DND-41 (cell line): ENCODE measurements around the gene CLCN3.

ENCODE experiments used
- ATAC-seq: fragments of 200-7000 bp; cut with Tn5 transposase; 3 replicates; pipeline ENCODE4 v1.9.1; 2021; ENCODE audit warnings: low read depth; ENCODE audit not compliant: insufficient read depth
- DNase-seq: peaks from one replicate; pipeline ENCODE4 v3.0.0-alpha.2; 2020
- H2AFZ ChIP-seq: 2 replicates; pipeline ENCODE4 v1.6.0; 2012; ENCODE audit warnings: low read depth, low read length
- H3K27ac ChIP-seq: 2 replicates; pipeline ENCODE4 v1.5.1; 2012; ENCODE audit warnings: low read length, inconsistent platforms
- H3K27me3 ChIP-seq: fragments of 200-600 bp; sonication (generic); 2 replicates; pipeline ENCODE4 v1.6.0; 2012; ENCODE audit warnings: low read length, mild to moderate bottlenecking, inconsistent platforms; ENCODE audit not compliant: insufficient read depth, poor library complexity
- H3K36me3 ChIP-seq: 2 replicates; pipeline ENCODE4 v1.5.1; 2012; ENCODE audit warnings: low read length, inconsistent platforms; ENCODE audit not compliant: insufficient read depth
- H3K4me1 ChIP-seq: 2 replicates; pipeline ENCODE4 v1.5.1; 2012; ENCODE audit warnings: mild to moderate bottlenecking, low read length; ENCODE audit not compliant: insufficient read depth
- H3K4me2 ChIP-seq: 2 replicates; pipeline ENCODE4 v1.6.0; 2012; ENCODE audit warnings: mild to moderate bottlenecking, moderate library complexity, low read length, inconsistent platforms; ENCODE audit not compliant: insufficient read depth
- H3K4me3 ChIP-seq, 2 experiments: fragments of 200-600 bp in 1 of 2; shearing (Covaris generic) in 1 of 2; 2 replicates each; pipeline ENCODE4 v1.5.1; 2012 to 2016; ENCODE audit warnings: inconsistent platforms in 2 of 2, low read length in 2 of 2, mild to moderate bottlenecking in 2 of 2, low read depth in 1 of 2, moderate library complexity in 1 of 2
- H3K79me2 ChIP-seq: 2 replicates; pipeline ENCODE4 v1.6.0; 2012; ENCODE audit warnings: low read length, inconsistent platforms; ENCODE audit not compliant: insufficient read depth
- H3K9ac ChIP-seq: 2 replicates; pipeline ENCODE4 v1.6.0; 2012; ENCODE audit warnings: low read depth, mild to moderate bottlenecking, inconsistent platforms, low read length, moderate library complexity
- H3K9me3 ChIP-seq: 2 replicates; pipeline ENCODE4 v1.5.1; 2012; ENCODE audit warnings: low read length, moderate library complexity, mild to moderate bottlenecking, inconsistent platforms; ENCODE audit not compliant: insufficient read depth, severe bottlenecking
- H4K20me1 ChIP-seq: 2 replicates; pipeline ENCODE4 v1.6.0; 2012; ENCODE audit warnings: low read length; ENCODE audit not compliant: insufficient read depth
- CTCF ChIP-seq: IDR thresholded peaks from 2 replicates; pipeline ENCODE4 v1.5.1; 2012; ENCODE audit warnings: borderline replicate concordance, low read length, moderate library complexity, mild to moderate bottlenecking; ENCODE audit not compliant: poor library complexity, severe bottlenecking; ENCODE audit errors: extremely low read depth
- EZH2 ChIP-seq: IDR thresholded peaks from 3 replicates; pipeline ENCODE4 v1.6.1; 2012; ENCODE audit warnings: borderline replicate concordance, low read depth, mild to moderate bottlenecking, moderate library complexity, low read length, inconsistent platforms; ENCODE audit not compliant: severe bottlenecking

CLCN3 gene

GRCh38 chr4:169662206-169662605, 41.8 kb downstream of the CLCN3 start:
- H3K4me1 ChIP-seq, result peaks cover 56% of the 10 kb centered on the region
- H3K9ac ChIP-seq, result no peak overlapping the region
- no peaks in the 10 kb centered on the region for H4K20me1 ChIP-seq
- no peak overlapping the region for H3K4me3 ChIP-seq
- H3K4me2 ChIP-seq, result no peak overlapping the region; the same call in 1 of the 2 replicates
- no peak overlapping the region for H2AFZ ChIP-seq
- peaks cover 8% of the 10 kb centered on the region for H3K9me3 ChIP-seq
- no peaks in the 10 kb centered on the region for H3K27me3 ChIP-seq
- TF ChIP-seq EZH2 (no peak), CTCF (no peak)
- DNase-seq, result no peak
- H3K27ac ChIP-seq, result no peak overlapping the region
- peaks cover 17% of the 10 kb centered on the region for H3K79me2 ChIP-seq
- ATAC-seq, result no peak
- peaks cover 7% of the 10 kb centered on the region; the same call in 1 of the 2 replicates for H3K36me3 ChIP-seq

GRCh38 chr4:169663402-169663801, 43.0 kb downstream of the CLCN3 start:
- Histone ChIP-seq H3K4me3 (no peak overlapping the region), H3K27ac (no peak overlapping the region), H3K79me2 (peaks cover 15% of the 10 kb centered on the region)

GRCh38 chr4:169663831-169664230, 43.5 kb downstream of the CLCN3 start:
- no peaks in the 10 kb centered on the region for H4K20me1 ChIP-seq
- H3K27me3 ChIP-seq, result no peaks in the 10 kb centered on the region
- peaks cover 16% of the 10 kb centered on the region for H3K79me2 ChIP-seq
- ATAC-seq (no peak), DNase-seq (no peak)
- peaks cover 7% of the 10 kb centered on the region; the same call in 1 of the 2 replicates for H3K36me3 ChIP-seq
- no peak overlapping the region for H2AFZ ChIP-seq
- H3K9ac ChIP-seq, result no peak overlapping the region
- H3K9me3 ChIP-seq, result peaks cover 11% of the 10 kb centered on the region
- H3K4me1 ChIP-seq, result peaks cover 52% of the 10 kb centered on the region
- TF ChIP-seq CTCF (no peak), EZH2 (no peak)
- no peak overlapping the region for H3K27ac ChIP-seq
- no peak overlapping the region for H3K4me3 ChIP-seq
- no peak overlapping the region for H3K4me2 ChIP-seq

More at GRCh38 chr4:169663402-169663801, 43.0 kb downstream of the CLCN3 start:
- H3K9me3 ChIP-seq, result peaks cover 11% of the 10 kb centered on the region
- peaks cover 56% of the 10 kb centered on the region for H3K4me1 ChIP-seq
- H3K27me3 ChIP-seq, result no peaks in the 10 kb centered on the region
- H2AFZ ChIP-seq, result no peak overlapping the region
- no peak for DNase-seq
- no peak for ATAC-seq
- H3K4me2 ChIP-seq, result no peak overlapping the region
- peaks cover 7% of the 10 kb centered on the region; the same call in 1 of the 2 replicates for H3K36me3 ChIP-seq
- no peak overlapping the region for H3K9ac ChIP-seq
- no peaks in the 10 kb centered on the region for H4K20me1 ChIP-seq
- TF ChIP-seq CTCF, result no peak
- TF ChIP-seq EZH2, result no peak
